Esophagus muscularis mucosa (tissue), 4 donors: ENCODE results near the gene HSPG2. TPM values are rescaled to one million over a fixed set of nuclear protein-coding genes. Genes with fewer than 3 reads are reported as not detected.

Source experiments
- DNase-seq: peaks from one replicate; pipeline ENCODE4 v3.0.0-alpha.2; 2017; ENCODE audit errors: extremely low spot score
- H3K27ac ChIP-seq, 4 donors: fragments of 200-600 bp; sonication (generic); replicated peaks in 1 of 4; 1 replicate in 3 of 4; 2 replicates in 1 of 4; pipeline ENCODE4 v1.5.1; 2016 to 2019; ENCODE audit warnings: mild to moderate bottlenecking in 1 of 4
- H3K27me3 ChIP-seq, 4 donors: fragments of 200-600 bp; sonication (generic); one replicate each; pipeline versions ENCODE4 v1.5.1 to v1.6.0; 2016 to 2019
- H3K36me3 ChIP-seq, 4 donors: fragments of 200-600 bp; sonication (generic); one replicate each; pipeline ENCODE4 v1.5.1; 2016 to 2019
- H3K4me1 ChIP-seq, 4 donors: fragments of 200-600 bp; sonication (generic); one replicate each; pipeline ENCODE4 v1.5.1; 2016 to 2019
- H3K4me3 ChIP-seq, 4 donors: fragments of 200-600 bp; sonication (generic); 1 replicate in 2 of 4; 2 replicates in 2 of 4; pipeline ENCODE4 v1.5.1; 2016 to 2019; ENCODE audit warnings: mild to moderate bottlenecking in 4 of 4, moderate library complexity in 1 of 4
- H3K9me3 ChIP-seq, 4 donors: fragments of 200-600 bp; sonication (generic); 1 replicate in 3 of 4; 2 replicates in 1 of 4; pipeline ENCODE4 v1.5.1; 2016 to 2019
- CTCF ChIP-seq, 3 experiments: fragments of 200-600 bp in 2 of 3; fragments of 450-650 bp in 1 of 3; sonication (generic) in 2 of 3; IDR thresholded peaks; one replicate each; pipeline ENCODE4 v1.5.1; 2017 to 2019; ENCODE audit warnings: antibody characterized with exemption in 3 of 3, mild to moderate bottlenecking in 2 of 3, moderate library complexity in 1 of 3
- EP300 ChIP-seq: sonication (generic); formaldehyde crosslinking; IDR thresholded peaks from one replicate; pipeline ENCODE4 v1.6.1; 2017; ENCODE audit warnings: antibody characterized with exemption
- POLR2A ChIP-seq: fragments of 450-650 bp; IDR thresholded peaks from one replicate; pipeline ENCODE4 v1.6.1; 2017; ENCODE audit warnings: antibody characterized with exemption, moderate library complexity, mild to moderate bottlenecking, low read depth
- POLR2AphosphoS5 ChIP-seq, 2 donors: sonication (generic); formaldehyde crosslinking; IDR thresholded peaks; one replicate each; pipeline ENCODE4 v1.6.1; 2017; ENCODE audit warnings: antibody characterized with exemption in 2 of 2
- WGBS: methylation state at CpG from one replicate; pipeline ENCODE4 v1.1.5; 2018; 5-methylcytosine and 5-hydroxymethylcytosine counted together
- intact Hi-C: fragments of 100-400 bp; cut with DNase I; formaldehyde crosslinking; loops from one replicate; pipeline ENCODE4 v1.15.1; 2023
- total RNA-seq, 4 donors: library from RNA; depleted of rRNA; stranded (reverse); fragments of >200 nt; gene quantifications; one replicate each; pipeline versions ENCODE4 v1.1.0 to v1.2.1, GENCODE V29; 2016

The HSPG2 gene
- total RNA-seq, 4 donors from 2014 or later, result 414 to 1,199 (median 595) TPM

DNA sequence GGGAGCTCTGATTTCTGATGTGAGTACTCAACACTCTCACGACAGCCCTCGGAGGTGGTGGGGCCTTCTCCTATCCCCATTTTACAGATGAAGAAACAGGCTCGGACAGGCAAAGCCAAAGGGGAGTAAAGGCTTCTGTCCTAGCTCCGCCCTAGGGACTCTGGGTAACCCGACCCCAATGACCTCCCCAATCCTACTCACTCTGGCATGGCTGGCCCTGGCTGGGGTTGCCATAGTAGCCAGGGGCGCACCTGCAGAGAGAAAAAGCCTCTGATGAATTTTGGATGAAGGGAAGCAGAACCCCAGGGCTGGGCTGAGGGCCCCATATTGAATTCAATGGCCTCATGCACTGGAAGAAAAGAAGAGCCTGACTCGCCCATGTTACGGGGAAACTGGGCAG, 63.9 kb downstream of the HSPG2 start:
- DNase-seq, result no peak
- Histone ChIP-seq H3K27ac (peak overlapping the region; percentile 77 to 87 (median 82)), H3K9me3 (no peaks in the 10 kb centered on the region), H3K4me3 (no peak overlapping the region), H3K4me1 (peaks cover 16 to 62% (median 46%) of the 10 kb centered on the region in 4 donors), H3K36me3 (peaks cover 85 to 100% (median 97%) of the 10 kb centered on the region in 4 donors), H3K27me3 (no peaks in the 10 kb centered on the region)
- TF ChIP-seq EP300 (no peak), CTCF (IDR thresholded peaks at IDR 0.05) (no peak)
- intact Hi-C loops, result no loop called here
- 90% methylated on average over 8 of the region's 8 CpGs for WGBS

GRCh38 chr1:21872445-21873079, 64.5 kb downstream of the HSPG2 start:
- intact Hi-C loops, result no loop called here

GRCh38 chr1:21871943-21872342, 65.2 kb downstream of the HSPG2 start:
- peak overlapping the region; percentile 77 to 87 (median 82) for H3K27ac ChIP-seq

More at GRCh38 chr1:21872445-21873079, 64.5 kb downstream of the HSPG2 start:
- H3K36me3 ChIP-seq, result peaks cover 84 to 100% (median 97%) of the 10 kb centered on the region in 4 donors
- no peaks in the 10 kb centered on the region for H3K9me3 ChIP-seq
- no peaks in the 10 kb centered on the region for H3K27me3 ChIP-seq
- no peak overlapping the region for H3K4me3 ChIP-seq
- peak overlapping the region; percentile 77 to 87 (median 82) for H3K27ac ChIP-seq
- WGBS, result 74% methylated on average over 9 of the region's 17 CpGs
- no peak for DNase-seq
- peaks cover 16 to 63% (median 47%) of the 10 kb centered on the region in 4 donors for H3K4me1 ChIP-seq
- TF ChIP-seq POLR2A (no peak), EP300 (no peak), CTCF (IDR thresholded peaks at IDR 0.05) (no peak), POLR2AphosphoS5 (IDR thresholded peaks at IDR 0.05) (no peak)

DNA sequence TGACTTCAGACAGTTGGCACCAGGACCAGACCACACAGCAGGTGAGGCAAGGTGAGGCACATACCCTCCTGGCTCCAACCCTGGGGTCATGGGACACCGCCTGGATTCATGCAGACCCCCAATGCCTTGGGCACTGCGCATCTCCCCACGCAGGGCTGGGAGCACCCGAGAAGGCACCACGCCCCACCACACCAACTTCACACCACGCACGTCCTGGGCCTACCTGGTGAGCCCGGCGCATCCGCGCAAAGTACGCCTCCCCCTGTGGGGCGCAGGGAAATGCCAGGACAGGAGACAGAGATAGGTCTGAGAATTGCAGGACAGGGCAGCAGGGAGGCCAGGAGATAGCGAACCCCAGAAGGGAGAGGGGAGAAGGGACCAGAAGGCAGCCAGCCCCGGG, 66.5 kb downstream of the HSPG2 start:
- WGBS, result 87% methylated on average over 10 of the region's 15 CpGs
- no peaks in the 10 kb centered on the region for H3K9me3 ChIP-seq
- TF ChIP-seq POLR2AphosphoS5 (IDR thresholded peaks at IDR 0.05), result no peak
- peaks cover 16 to 66% (median 48%) of the 10 kb centered on the region in 4 donors for H3K4me1 ChIP-seq
- no peak overlapping the region for H3K4me3 ChIP-seq
- H3K27ac ChIP-seq, result peak overlapping the region; percentile 77 to 87 (median 82)
- peaks cover 68 to 100% (median 92%) of the 10 kb centered on the region in 4 donors for H3K36me3 ChIP-seq
- DNase-seq, result no peak
- intact Hi-C loops, result no loop called here
- H3K27me3 ChIP-seq, result no peaks in the 10 kb centered on the region

More at GRCh38 chr1:21871943-21872342, 65.2 kb downstream of the HSPG2 start:
- peaks cover 16 to 63% (median 49%) of the 10 kb centered on the region in 4 donors for H3K4me1 ChIP-seq
- intact Hi-C loops, result no loop called here
- DNase-seq, result no peak
- TF ChIP-seq POLR2AphosphoS5 (IDR thresholded peaks at IDR 0.05) (peak; percentile 39 to 51), CTCF (IDR thresholded peaks at IDR 0.05) (no peak), POLR2A (no peak), EP300 (no peak)
- peaks cover 77 to 100% (median 94%) of the 10 kb centered on the region in 4 donors for H3K36me3 ChIP-seq
- WGBS, result 70% methylated on average over 3 of the region's 13 CpGs
- H3K4me3 ChIP-seq, result no peak overlapping the region
- no peaks in the 10 kb centered on the region for H3K9me3 ChIP-seq
- H3K27me3 ChIP-seq, result no peaks in the 10 kb centered on the region

- TF ChIP-seq POLR2AphosphoS5 (IDR thresholded peaks at IDR 0.05), result peak; percentile 70 to 83
- TF ChIP-seq CTCF (IDR thresholded peaks at IDR 0.05), result no peak
- Histone ChIP-seq H3K9me3 (no peaks in the 10 kb centered on the region), H3K4me1 (peaks cover 16 to 59% (median 47%) of the 10 kb centered on the region in 4 donors), H3K4me3 (no peak overlapping the region), H3K27me3 (no peaks in the 10 kb centered on the region), H3K27ac (peak overlapping the region; percentile 77 to 87 (median 82)), H3K36me3 (peaks cover 68 to 100% (median 92%) of the 10 kb centered on the region in 4 donors)
- intact Hi-C loops, result loop anchor here (2.0 kb wide), 1 partner anchor 93 kb away; no protein-coding TSS in a partner anchor
- WGBS, result 79% methylated on average over 8 of the region's 13 CpGs
- DNase-seq, result peak; percentile 93
Observed at GRCh38 chr1:21869620-21870121, 67.4 kb downstream of the HSPG2 start.
